EH (cell line): Measurements from ENCODE around the gene FAM193A.
"Not testable (repeated sequence)": the region's sequence is repeated elsewhere in the genome, so short reads cannot be mapped to it uniquely, and the experiment has no call there.

Source experiments
- DNase-seq: peaks from one replicate; pipeline ENCODE4 v3.0.0-alpha.2; 2015; ENCODE audit warnings: low read depth

Gene FAM193A

DNA sequence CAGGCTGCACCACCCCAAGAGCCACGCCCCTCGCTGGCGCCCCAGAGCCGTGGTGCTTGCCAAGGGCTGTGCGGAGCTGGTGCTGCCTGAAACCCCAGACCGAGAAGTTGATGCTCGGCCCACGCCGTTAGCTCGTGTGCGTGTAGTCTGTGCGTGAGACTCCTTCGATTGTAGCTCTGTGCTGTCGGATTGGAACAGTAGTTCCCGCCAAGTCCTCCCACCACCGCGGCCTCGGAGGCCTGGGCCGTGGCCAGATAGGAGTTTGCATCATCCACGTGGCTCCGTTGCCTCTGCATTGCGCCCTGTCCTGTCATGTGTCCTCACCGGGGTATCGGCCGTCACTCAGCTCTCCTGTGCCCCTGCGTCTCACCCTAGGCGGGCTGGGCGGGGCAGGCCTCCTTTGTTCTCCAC, 195.5 kb downstream of the FAM193A start:
- no peak for DNase-seq

DNA sequence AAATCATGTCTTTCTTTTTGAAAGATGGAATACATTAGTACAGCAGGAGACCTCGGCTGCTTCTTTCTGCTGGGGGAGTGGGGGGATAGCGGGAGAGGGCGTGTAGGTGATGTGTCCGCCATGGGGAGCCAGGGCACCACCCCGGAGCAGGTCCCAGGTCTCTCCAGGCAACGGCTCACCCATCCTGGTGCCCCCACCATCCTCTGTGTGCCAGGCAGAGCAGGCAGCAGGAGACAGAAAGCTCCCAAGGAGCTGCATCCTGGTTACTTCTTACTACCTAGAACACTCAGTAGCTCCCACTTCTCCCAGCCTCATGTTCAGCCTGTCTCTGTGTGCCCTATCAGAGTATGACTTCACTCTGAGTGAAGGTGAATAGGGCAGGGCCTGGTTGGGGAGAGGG, 196.1 kb downstream of the FAM193A start:
- DNase-seq: no peak

DNA sequence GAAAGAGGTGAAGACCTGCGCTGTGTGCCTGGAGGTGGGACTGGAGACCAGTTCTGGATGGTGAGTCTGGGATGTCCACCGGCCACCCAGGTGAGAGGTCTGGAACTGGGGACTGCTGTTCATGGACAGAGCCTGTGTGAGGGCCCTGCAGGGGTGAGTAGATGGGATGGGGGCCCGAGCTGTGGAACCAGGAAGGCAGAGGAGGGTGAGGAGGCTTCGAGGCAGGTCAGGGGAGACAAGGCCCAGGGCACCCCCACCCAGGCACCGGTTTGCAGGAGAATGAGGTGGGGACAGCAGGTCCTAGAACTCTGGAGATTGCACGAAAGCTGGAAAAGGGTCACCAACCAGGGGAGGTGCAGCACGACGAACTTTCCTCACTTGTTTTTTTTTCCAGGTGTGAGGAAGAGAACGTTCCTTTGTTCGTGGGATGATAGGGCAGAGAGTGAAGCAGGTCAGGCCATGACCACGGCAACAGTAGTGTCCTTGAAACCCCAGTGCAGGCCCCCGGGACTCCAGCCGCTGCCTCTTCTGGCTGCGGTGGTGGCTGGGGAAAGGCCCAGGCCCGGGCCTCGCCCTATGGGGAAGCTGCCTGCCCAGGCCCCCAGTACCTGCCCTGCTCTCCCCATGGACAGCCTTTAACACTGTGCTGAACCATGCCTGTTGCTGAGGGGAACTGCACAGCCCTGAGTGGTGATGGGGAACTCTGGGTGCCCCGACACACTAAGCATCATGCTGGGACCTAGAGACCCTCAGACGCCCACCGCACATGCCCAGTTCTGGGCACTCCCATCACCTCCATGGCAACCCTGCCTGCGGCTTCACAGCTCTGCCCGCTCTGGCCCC, 196.8 kb downstream of the FAM193A start:
- no peak for DNase-seq

DNA sequence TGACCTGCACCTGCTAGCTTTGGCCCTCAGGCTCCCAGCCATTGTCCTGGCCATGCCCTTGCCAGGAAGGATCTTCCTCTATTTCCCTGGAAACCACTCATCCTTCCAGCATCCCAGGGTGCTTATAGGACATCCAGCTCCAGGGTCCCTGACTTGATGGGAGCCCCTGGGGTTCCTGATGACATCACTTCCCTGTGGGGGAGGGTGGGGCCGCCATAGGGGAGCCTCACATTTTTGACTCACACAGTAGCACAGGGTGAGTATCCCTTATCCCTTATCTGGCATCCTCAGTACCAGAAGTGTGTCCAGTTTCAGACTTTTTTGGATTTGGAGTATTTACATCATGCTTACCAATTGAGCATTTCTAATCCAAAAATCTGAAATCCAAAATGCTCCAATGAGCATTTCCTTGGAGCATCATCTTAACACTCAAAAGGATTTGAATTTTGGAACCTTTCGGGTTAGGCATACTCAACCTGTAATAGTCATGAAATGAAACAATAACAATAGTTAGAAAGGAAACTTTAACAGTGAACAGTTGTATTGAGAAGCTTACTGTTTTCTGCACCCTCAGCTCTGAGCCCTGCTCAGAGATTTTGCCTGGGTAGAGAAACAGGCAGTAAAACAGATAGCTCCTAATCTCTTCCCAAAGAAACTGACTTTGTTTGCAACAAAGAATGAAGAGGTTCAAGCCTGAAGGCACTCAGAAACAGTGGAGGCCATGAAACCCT, 197.6 kb downstream of the FAM193A start:
- no peak for DNase-seq

DNA sequence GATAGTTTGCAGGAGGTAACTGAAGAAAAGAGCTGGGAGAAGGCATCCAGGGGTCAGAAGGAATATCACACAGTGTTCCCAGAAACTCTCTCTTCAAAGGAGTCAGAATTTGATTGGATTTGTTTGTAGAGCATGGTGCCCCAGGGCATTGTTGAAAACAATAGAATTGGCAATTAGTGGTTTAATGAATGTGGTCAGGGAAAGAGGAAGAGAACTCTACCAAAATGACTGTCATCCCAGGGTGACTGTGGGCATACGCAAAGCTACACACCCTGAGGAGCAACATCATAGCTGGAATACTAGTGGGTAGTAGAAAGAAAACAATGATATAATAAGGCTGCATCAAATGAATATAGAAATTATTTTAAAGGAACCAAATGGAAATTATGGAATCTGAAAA, 198.2 kb downstream of the FAM193A start:
- no peak for DNase-seq

DNA sequence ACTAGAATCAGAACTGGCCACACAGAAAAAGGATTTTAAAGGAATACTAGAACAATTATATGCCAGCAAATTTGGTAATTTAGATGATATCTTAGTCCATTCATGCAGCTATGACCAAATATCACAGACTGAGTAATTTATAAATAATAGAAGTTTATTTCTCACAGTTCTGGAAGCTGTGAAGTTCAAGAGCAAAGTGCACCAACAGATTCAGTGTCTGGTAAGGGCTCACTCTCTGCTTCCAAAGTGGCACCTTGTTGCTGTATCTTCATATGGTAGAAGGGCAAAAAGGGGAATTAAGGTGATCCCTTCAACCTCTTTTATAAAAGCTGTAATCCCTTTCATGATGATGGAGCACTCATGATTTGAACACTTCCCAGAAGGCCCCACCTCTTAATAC, 199.4 kb downstream of the FAM193A start:
- DNase-seq: no peak

DNA sequence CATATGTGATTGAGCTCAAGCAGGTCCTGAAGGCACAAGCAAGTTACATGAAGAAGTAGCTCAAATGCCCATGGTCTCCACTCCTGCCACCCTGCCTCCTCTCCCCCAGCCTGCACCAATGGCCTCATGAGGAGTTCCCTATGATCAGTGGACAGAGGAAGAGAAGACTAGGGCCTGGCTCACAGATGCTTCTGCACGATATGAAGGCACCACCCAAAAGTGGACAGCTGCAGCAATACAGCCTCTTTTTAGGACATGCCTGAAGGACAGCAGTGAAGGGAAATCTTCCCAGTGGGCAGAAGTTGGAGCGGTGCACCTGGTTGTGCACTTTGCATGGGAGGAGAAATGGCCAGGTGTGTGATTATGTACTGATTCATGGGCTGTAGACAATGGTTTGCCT, 201.8 kb downstream of the FAM193A start:
- not testable (repeated sequence) for DNase-seq

DNA sequence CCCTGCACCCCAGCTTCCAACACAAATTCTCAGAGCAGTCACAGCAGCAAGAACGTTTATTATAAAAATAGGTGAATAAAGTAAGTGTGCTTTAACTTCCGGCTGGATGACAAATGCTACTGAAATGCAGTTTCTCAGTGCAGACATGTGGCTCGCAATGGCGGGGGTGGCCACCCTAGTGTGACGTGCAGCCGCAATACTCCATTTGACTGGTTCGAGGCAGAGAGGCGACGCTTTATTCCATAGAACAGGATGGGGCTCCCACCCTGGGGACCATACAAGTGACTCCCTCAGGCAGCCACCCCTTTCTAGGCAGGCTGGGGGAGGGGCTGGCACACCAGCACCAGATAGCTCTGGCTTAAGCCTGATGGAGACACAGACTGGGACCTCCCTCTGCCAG, 205.2 kb downstream of the FAM193A start:
- DNase-seq: peak; percentile 65

DNA sequence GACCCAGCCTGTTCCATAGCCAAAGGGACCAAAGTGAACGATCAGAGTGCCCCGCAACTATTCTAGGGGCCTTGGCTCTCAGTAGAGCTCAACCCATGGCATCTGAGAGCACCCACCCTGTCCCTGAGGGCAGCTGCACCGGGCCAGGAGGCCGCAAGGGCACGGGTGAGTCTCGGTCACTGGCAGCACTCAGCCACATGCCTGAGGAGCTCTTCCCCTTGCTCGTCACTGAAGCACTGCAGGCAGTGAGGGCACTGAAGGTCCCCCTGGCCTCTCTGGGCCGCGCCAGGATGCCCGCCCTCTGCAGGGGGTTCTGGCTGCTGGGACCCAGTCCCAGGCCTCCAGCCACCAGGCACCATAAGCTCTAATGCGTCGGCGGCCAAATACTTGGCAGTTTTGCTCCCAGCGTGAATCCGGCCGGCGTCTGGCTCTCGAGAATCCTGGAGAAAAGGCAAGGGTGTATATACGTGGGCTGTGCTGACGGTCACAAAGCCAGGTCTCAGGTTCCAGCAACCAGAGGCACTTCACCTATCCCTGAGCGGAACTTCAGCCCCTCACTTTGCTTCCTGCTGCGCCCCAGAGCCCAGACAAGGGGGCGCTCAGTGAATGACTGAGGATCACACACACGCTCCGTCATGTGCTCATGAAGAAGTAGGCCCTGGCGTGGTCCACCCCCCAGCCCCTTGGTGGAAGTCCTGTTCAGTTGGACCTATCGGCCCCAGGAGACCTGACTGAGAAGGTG, 205.8 kb downstream of the FAM193A start:
- DNase-seq: no peak

DNA sequence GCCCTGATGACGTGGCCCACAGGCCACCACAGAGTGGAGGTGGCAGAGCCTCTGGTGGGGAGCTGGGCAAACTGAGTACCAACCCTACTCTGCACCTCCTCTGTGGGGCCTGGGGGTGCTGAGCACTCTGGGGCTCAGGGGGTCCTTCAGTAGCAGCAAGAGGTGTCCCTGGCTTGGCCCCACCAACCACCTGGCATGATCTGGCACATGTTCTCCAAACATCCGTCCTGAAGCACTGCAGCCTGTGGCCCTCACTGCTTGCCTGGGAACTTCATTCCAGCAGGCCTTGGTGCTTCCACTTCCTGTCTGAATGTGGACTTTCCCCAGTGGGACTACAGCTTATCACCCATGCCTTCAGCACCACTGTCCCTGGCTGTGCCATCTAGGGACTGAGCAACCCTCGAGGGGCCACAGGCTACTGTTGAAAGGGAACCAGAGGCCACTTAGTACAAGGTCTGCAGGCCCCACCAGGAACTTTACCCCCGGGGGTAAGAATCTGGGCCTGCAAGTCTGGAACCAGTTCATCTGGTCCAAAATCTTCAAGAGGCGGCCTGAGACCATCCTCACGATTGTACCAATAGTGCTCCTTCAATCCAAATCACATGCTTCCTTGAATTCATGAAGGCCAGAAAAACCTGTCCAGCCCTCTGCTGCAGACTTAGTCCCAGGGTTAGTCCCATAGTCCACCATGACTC, 206.5 kb downstream of the FAM193A start:
- no peak for DNase-seq

DNA sequence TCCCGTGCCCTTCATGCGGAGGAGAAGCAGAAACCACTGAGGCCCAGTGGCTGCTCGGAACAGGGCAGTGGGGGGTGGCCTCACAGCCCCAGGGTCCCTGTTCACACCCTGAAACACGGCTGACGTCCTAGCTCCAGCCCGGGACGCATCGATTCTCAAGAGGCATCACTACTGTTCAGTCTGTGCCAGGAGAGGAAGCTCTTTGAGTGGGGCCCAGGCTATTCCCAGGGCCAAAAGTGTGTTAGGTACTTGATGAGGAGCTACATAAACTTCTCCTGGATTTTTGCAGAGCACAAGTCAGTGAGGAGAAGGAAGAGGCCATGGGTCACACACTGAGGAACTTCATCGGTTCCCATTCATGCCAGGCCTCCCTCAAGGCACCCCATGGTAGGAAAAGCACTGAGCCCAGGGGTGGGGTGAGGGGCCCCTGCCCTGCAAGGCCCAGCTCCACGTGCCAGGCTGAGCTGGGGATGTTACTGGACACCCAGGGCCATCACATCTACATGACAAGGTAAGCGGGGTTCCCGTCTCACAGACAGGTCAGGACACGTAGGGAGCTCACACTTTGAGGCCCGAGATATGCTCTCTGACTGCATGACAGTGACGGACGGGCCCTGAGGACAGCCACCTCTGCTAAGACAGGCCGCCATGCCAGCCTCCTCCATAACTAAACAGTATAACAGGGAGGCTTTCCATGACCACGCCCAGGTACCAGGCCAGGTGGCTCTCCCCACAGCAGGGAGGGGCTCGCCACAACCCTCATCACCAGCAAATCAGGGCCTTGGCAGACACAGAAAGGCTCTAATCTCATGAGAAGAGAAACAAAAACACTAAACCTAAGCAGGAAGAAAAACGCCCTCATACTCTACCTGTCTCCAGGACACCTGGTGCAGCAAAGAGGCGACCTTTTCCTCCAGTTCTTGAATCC, 207.3 kb downstream of the FAM193A start:
- no peak for DNase-seq

DNA sequence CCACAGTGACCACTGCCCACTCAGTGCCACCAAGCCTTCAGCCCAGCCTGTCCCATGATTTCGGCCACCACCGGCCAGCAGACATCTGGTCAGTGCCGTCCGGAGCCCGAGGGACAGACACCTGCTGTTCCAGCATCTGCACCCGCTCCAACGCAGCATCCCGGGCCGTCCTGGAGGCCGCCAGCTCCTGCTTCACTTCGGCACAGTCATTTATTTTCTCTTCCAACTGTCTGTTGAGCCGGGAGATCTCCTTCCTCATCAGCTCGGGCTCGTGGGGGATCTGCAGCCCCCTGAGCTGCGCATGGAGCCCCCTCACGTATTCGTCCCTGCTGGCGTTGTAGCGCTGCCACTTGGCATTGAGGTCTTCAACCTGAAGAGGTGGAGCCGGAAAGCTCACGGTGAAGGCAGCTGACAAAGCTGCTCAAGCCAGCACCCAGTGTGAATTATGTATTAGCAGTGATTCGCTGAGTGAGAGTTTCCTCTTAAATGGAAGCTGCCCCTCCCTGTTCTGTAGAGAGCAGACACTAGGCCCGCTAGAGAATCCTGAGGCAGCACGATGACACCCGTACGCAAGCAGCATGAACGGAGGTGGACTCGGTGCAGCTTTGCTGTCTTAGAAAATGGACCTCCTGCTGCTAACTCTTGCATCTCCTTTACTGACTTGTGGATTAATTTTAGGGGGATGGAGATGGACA, 208.3 kb downstream of the FAM193A start:
- no peak for DNase-seq

DNA sequence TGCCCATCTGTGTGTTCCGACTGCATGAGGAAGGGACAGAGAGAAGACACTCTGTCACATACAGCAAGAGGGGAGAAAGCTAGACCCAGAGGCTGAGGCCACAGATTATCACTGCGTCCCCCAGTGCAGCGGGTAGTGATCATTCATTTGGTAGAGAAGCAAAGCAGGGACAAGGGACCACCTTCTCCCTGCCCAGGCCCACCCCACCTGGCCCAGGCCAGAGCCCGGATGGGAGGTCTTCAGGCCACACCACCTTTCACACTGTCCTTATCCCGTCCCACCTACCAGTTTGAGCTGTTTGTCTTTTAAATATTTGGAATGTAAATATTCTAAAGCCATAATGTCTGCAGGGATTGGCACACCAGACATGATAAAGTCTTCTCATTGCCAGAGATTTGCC, 209.1 kb downstream of the FAM193A start:
- DNase-seq: no peak

DNA sequence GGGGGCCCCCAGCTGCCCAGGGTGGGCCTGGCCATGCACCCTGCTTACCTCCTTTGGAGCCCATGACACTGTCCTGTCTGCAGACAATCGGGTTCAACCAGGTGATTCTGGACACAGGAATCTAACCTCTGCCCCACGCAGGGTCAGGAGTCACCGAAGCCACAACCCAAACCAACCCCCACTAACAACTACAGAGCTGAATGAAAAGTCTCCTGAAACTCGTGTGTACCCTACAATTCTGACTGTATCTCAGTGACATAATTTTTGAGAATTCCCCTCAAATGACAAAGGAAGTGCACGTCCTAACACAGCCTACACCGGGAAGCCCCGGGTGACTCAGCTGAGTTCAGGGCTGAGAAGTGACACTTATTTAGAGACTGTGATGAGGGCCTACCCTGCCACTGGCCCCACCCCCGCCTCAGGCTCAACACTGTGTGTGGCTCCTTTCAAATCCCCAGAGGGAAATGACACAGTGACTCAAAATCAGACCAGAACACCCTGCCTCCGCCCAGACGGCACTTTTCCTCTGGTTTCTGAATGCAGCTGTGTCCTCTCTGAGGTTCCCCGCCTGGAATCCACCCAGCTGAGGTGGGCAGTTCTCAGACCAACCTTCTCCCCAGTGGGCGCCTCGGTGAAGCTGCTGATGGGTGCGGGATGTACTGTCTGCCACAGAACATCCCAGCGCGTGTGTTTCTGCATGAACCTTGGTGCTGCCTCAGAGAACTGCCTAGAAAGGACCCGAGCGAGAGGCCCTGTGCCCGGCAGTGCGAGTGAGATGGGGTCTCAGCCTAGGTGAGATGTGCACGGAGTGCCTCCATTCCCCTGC, 209.7 kb downstream of the FAM193A start:
- DNase-seq: peak; percentile 90

DNA sequence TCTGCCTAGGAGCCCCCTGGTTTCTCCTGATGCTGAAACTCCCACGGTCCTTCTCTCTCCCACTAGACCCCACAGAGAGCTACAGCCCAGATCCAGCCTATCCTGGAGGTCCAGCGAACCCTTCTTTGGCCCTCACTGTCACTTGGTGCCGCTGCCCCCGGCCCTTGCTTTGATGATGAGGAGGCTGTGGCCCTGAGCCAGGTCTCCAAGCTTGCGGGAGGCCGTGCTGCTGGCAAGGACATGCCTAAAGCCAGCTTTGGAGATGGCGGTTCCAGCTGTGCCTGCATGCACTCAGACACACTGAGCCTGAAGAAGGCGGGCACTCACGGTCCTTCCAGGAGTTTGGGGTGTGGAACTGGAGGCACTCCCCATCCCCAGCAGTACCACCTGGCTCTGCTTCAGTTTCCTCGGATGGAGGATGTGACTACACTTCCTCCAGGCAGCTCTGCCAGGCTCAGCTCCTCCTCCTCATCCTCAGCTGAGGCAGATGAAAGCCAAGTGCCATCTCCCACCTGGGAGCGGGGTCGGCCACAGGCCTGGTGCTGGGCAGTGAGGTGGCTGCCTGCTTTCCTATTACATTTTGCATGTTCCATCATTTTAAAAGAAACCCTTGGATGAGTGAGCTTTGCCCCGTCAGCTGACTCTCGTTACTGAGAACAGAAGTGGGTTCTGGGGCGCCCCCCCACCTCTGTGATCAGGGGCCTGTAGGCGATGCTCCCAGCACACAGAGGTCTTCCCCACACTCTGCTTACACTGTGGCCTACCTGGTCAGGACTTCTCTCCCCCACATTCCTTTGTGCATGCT, 210.6 kb downstream of the FAM193A start:
- DNase-seq: no peak

DNA sequence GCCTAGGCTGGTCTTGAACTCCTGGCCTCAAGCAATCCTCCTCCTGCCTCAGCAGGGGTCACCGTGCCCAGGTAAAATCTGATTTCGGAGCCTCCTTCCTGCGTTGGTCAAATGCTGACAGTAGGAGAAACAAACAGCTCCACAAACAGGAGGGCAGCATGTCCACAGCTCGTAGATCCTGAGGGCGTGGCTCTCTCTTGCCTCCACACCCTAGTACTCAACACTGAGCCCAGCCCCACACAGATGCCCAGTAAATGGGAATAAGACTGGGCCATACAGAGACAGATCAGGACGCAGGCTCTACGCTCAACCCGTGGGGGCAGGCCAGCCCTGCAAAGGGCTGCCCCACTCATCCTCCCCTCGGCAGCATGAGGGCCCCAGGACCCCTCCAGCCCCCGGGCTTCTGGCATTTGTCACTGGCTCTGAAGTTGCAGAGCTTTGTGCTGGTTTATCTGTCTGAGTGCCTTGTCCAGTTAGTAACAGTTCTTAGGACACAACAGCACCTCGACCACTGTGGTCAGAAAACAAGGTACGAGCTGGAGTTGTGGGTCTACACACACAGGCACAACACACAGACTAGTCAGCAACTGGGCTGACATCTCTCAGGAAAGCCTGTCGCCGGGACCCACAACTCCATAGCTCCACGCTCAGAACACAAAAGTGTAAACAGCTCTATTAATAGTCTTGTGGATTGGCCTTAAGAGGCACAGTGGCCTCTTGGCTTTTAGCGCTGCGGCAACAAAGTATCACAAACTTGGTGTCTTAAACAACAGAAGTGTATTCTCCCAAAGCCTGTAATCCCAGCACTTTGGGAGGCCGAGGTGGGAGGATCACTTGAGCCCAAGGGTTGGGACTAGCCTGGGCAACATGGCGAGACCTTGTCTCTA, 214.5 kb downstream of the FAM193A start:
- no peak for DNase-seq

DNA sequence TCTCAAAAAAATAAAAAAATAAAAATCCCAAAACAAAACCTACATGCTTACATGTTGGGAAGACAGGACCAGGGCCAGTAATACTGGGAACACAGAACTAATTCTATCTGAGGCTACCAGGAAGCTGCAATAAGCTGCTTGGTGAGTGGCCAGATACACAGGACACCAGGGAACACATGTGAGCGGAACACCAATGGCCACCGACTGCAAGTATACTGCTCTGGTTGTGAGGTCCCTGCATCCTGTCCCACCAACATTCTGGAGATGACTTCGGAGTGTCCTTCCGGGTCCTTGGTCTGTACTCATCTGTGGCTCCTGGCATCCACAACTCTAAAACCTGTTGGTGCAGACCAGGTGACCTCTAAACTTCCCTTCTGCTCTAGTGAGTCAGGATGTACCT, 217.0 kb downstream of the FAM193A start:
- DNase-seq: no peak
